HG02884 (cell line): ENCODE data around the gene TBCC.

Source experiments
- ATAC-seq: cut with Tn5 transposase; IDR thresholded peaks from one replicate; pipeline ENCODE4 v1.9.1; 2021; ENCODE audit warnings: mild to moderate bottlenecking, moderate library complexity; ENCODE audit not compliant: unreplicated experiment

TBCC gene

GRCh38 chr6:42745640-42746462 is at the start of gene TBCC:
TSS of gene TBCC (minus strand) at chr6:42746103. CDS start at chr6:42746073, 30 bp downstream.
- peak; percentile 64 for ATAC-seq

GRCh38 chr6:42795651-42796050 is 49.7 kb upstream of the TBCC start:
- ATAC-seq, result no peak

GRCh38 chr6:42791706-42792320 is 45.9 kb upstream of the TBCC start:
- no peak for ATAC-seq

- no peak for ATAC-seq
Observed at GRCh38 chr6:42790549-42791181, 44.8 kb upstream of the TBCC start.

GRCh38 chr6:42788671-42789070 is 42.8 kb upstream of the TBCC start:
- ATAC-seq, result no peak

- no peak for ATAC-seq
Observed at GRCh38 chr6:42787063-42787472, 41.2 kb upstream of the TBCC start.

- no peak for ATAC-seq
Observed at GRCh38 chr6:42786525-42786985, 40.7 kb upstream of the TBCC start.

- no peak for ATAC-seq
Observed at GRCh38 chr6:42784717-42785498, 39.0 kb upstream of the TBCC start.

- no peak for ATAC-seq
Observed at GRCh38 chr6:42783876-42784642, 38.2 kb upstream of the TBCC start.

GRCh38 chr6:42783177-42783875 is 37.4 kb upstream of the TBCC start:
- no peak for ATAC-seq

GRCh38 chr6:42782689-42783176 is 36.8 kb upstream of the TBCC start:
- no peak for ATAC-seq

- ATAC-seq, result no peak
Observed at GRCh38 chr6:42781796-42782688, 36.1 kb upstream of the TBCC start, which contains the start of gene BICRAL. TSS of gene BICRAL (plus strand) at chr6:42782052. CDS start at chr6:42822023, 39,971 bp downstream.

- no peak for ATAC-seq
Observed at GRCh38 chr6:42781546-42781795, 35.6 kb upstream of the TBCC start.

GRCh38 chr6:42779521-42779920 is 33.6 kb upstream of the TBCC start:
- ATAC-seq, result no peak

GRCh38 chr6:42778122-42778521 is 32.2 kb upstream of the TBCC start:
- no peak for ATAC-seq

GRCh38 chr6:42777126-42777822 is 31.4 kb upstream of the TBCC start:
- peak; percentile 43 for ATAC-seq

GRCh38 chr6:42774821-42775487 is 29.1 kb upstream of the TBCC start:
- peak; percentile 38 for ATAC-seq

- ATAC-seq, result no peak
Observed at GRCh38 chr6:42774201-42774600, 28.3 kb upstream of the TBCC start.
